GM12878 (cell line): ENCODE results near the gene NFASC. TPM values are rescaled to one million over a fixed set of nuclear protein-coding genes. Genes with fewer than 3 reads are reported as not detected.

Source experiments
- ATAC-seq: fragments of 200-7000 bp; cut with Tn5 transposase; 3 replicates; pipeline ENCODE4 v1.9.1; 2020; ENCODE audit warnings: mild to moderate bottlenecking, moderate library complexity
- BruUV-seq: library from RNA; stranded (reverse); fragments of 400-500 nt; replicated peaks from 2 replicates; lab custom pipeline; 2021; lab: Mats Ljungman, UMichigan
- CTCF ChIA-PET: fragments of 300-600 bp; sonication (Branson Sonifier 250); formaldehyde crosslinking; extraction: SDS; loops from one replicate; lab custom pipeline; 2021; ENCODE audit warnings: inconsistent platforms; lab: Yijun Ruan, JAX
- POLR2A ChIA-PET: fragments of 350-600 bp; formaldehyde crosslinking; extraction: SDS; loops from one replicate; lab custom pipeline; 2021; ENCODE audit warnings: inconsistent platforms; lab: Charles Lee
- RAD21 ChIA-PET: fragments of 300-600 bp; sonication (Branson Sonifier 250); formaldehyde crosslinking; loops from one replicate; lab custom pipeline; 2023; ENCODE audit warnings: antibody characterized with exemption; ENCODE audit not compliant: unreplicated experiment; lab: Charles Lee
- SMC1A ChIA-PET: fragments of 300-600 bp; sonication (Branson Sonifier 250); formaldehyde crosslinking; loops from one replicate; lab custom pipeline; 2023; ENCODE audit not compliant: unreplicated experiment, uncharacterized antibody; lab: Charles Lee
- DNase-seq: peaks from one replicate; pipeline ENCODE4 v3.0.0-alpha.2; 2011; ENCODE audit warnings: low read depth, low spot score
- FAIRE-seq: peaks from 3 replicates; lab custom pipeline; 2011; peaks lifted over from hg19 to GRCh38; lab: Jason Lieb, UNC
- H2AFZ ChIP-seq: 2 replicates; pipeline ENCODE4 v1.6.0; 2011; ENCODE audit warnings: low read depth, low read length, control low read depth; ENCODE audit not compliant: control insufficient read depth
- H3K27ac ChIP-seq: 2 replicates; pipeline ENCODE4 v1.5.1; 2011; ENCODE audit warnings: control low read depth; ENCODE audit not compliant: control insufficient read depth, insufficient read depth
- H3K27me3 ChIP-seq, 2 experiments: replicated peaks in 1 of 2; 2 replicates each; pipeline versions ENCODE4 v1.6.0 to v1.6.1; 2011; ENCODE audit warnings: low read length in 1 of 2; ENCODE audit not compliant: control insufficient read depth in 2 of 2, insufficient read depth in 2 of 2
- H3K36me3 ChIP-seq, 2 experiments: 2 replicates each; pipeline ENCODE4 v1.5.1; 2011; ENCODE audit warnings: low read length in 1 of 2; ENCODE audit not compliant: control insufficient read depth in 2 of 2, insufficient read depth in 2 of 2
- H3K4me1 ChIP-seq: 2 replicates; pipeline ENCODE4 v1.6.1; 2011; ENCODE audit warnings: mild to moderate bottlenecking, low read length, moderate library complexity, mixed read lengths; ENCODE audit not compliant: control insufficient read depth, insufficient read depth
- H3K4me2 ChIP-seq: 2 replicates; pipeline ENCODE4 v1.6.0; 2011; ENCODE audit warnings: control low read depth; ENCODE audit not compliant: control insufficient read depth, insufficient read depth
- H3K4me3 ChIP-seq: fragments of 200-600 bp; sonication (generic); 2 replicates; pipeline ENCODE4 v1.5.1; 2016
- H3K79me2 ChIP-seq: 2 replicates; pipeline ENCODE4 v1.6.0; 2011; ENCODE audit warnings: low read length; ENCODE audit not compliant: control insufficient read depth, insufficient read depth
- H3K9ac ChIP-seq: 2 replicates; pipeline ENCODE4 v1.8.0; 2011; ENCODE audit warnings: low read length, control low read depth, mixed read lengths; ENCODE audit not compliant: control insufficient read depth, insufficient read depth
- H3K9me3 ChIP-seq: replicated peaks from 3 replicates; pipeline ENCODE4 v1.5.1; 2011; ENCODE audit warnings: mild to moderate bottlenecking, low read length; ENCODE audit not compliant: control insufficient read depth, insufficient read depth
- H4K20me1 ChIP-seq: 2 replicates; pipeline ENCODE4 v1.6.0; 2011; ENCODE audit not compliant: control insufficient read depth, insufficient read depth
- FOS ChIP-seq: IDR thresholded peaks from 3 replicates; pipeline ENCODE4 v1.6.1; 2011; ENCODE audit warnings: borderline replicate concordance; ENCODE audit not compliant: insufficient read length; ENCODE audit errors: extremely low read depth
- MEF2B ChIP-seq: fragments of 450-650 bp; IDR thresholded peaks from 2 replicates; pipeline ENCODE4 v1.6.1; 2018; ENCODE audit warnings: mild to moderate bottlenecking, moderate library complexity; ENCODE audit not compliant: partially characterized antibody, poor library complexity, severe bottlenecking
- RAD21 ChIP-seq: IDR thresholded peaks from 2 replicates; pipeline ENCODE4 v1.6.1; 2011; ENCODE audit warnings: mild to moderate bottlenecking, low read depth, low read length, moderate library complexity; ENCODE audit not compliant: insufficient read depth
- WGBS: methylation state at CpG from one replicate; pipeline ENCODE4 v1.1.6; 2016; ENCODE audit warnings: low lambda C conversion rate; ENCODE audit not compliant: insufficient replicate concordance, insufficient coverage; ENCODE audit errors: missing lambda C conversion rate; 5-methylcytosine and 5-hydroxymethylcytosine counted together
- in situ Hi-C: fragments of 300-500 bp; cut with MboI; formaldehyde crosslinking; loops from 9 replicates; pipeline ENCODE4 v1.14.3; 2018; ENCODE audit warnings: mixed read lengths
- intact Hi-C: fragments of 100-400 bp; cut with micrococcal nuclease; formaldehyde crosslinking; loops from one replicate; pipeline ENCODE4 v1.14.2; 2022; ENCODE audit not compliant: unreplicated experiment
- polyA plus RNA-seq, 11 experiments: library from polyadenylated mRNA; depleted of rRNA in 4 of 11; unstranded in 6 of 11; stranded (reverse) in 5 of 11; fragments of >200 nt; fragmentation: Nextera tagmentation in 4 of 11; fragmentation: Illumina TruSeq in 1 of 11; extraction: Ambion mirVana in 4 of 11; extraction: Trizol in 1 of 11; gene quantifications; 1 replicate in 1 of 11; 2 replicates in 10 of 11; pipeline versions ENCODE4 v1.2.1 to v1.2.3, GENCODE V29; 2011 to 2016; ENCODE audit warnings: inconsistent platforms in 2 of 11, missing spikeins in 2 of 11, low read depth in 1 of 11
- total RNA-seq, 4 experiments: library from RNA; depleted of rRNA in 3 of 4; stranded (reverse); fragments of >200 nt in 3 of 4; fragmentation: Illumina TruSeq in 1 of 4; extraction: Trizol in 1 of 4; gene quantifications; 2 replicates each; pipeline versions ENCODE4 v1.2.1 to v1.2.3, GENCODE V29; 2013 to 2021

NFASC gene
- total and polyA plus RNA-seq, 10 of the 15 experiments (the other 5 are each of a cell fraction or from before 2014, with no cell fraction given): 0.04 to 0.31 (median 0.12) TPM; not detected in 4

DNA sequence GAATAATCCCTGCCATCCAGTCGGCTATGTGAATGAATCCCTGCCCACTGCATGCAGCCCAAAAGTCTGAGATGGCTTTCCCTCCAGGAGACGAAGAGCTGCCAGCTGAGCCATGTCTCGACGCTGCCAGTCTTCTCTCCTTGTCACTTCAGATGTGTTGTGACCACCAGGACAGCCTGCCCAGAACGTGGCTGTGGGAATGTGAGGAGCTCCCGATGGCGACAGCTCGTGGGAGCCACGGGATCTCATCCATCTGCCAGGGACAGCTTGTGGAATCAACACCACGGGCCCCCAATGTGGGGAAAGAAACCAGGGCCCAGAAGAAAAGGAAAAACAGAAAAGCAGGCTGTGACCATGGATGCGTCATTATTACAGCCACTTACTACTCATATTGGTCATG lies 67.2 kb downstream of the NFASC start:
- POLR2A ChIA-PET: no interaction called here
- WGBS: 18% methylated on average over 11 of the region's 11 CpGs

GRCh38 chr1:204940591-204940990 lies 69.9 kb downstream of the NFASC start:
- WGBS: 73% methylated on average over 2 of the region's 2 CpGs
- H2AFZ ChIP-seq: no peak overlapping the region
- H4K20me1 ChIP-seq: no peaks in the 10 kb centered on the region
- no peaks in the 10 kb centered on the region for H3K36me3 ChIP-seq
- H3K4me2 ChIP-seq: no peak overlapping the region
- no peak overlapping the region for H3K9ac ChIP-seq
- POLR2A ChIA-PET: no interaction called here
- DNase-seq: no peak
- SMC1A ChIA-PET: interaction anchor here (0.9 to 2.9 kb wide), 4 partner anchors 13 to 133 kb away, joined by 3 to 19 read pairs (median 3); no protein-coding TSS in a partner anchor
- ATAC-seq: no peak
- no peak for FAIRE-seq
- H3K4me3 ChIP-seq: no peak overlapping the region
- intact Hi-C loops (loop anchor here (5.0 to 10.0 kb wide), 2 partner anchors 113 to 376 kb away; no protein-coding TSS in a partner anchor), in situ Hi-C loops (no loop called here)
- no TSS peak for BruUV-seq
- no peak overlapping the region for H3K27ac ChIP-seq
- no peaks in the 10 kb centered on the region for H3K79me2 ChIP-seq
- TF ChIP-seq FOS (no peak), RAD21 (no peak)
- H3K9me3 ChIP-seq: no peaks in the 10 kb centered on the region
- CTCF ChIA-PET: interaction anchor here (0.6 to 3.1 kb wide), 9 partner anchors 10 to 1443 kb away, joined by 3 to 33 read pairs (median 4); no protein-coding TSS in a partner anchor
- peaks cover 0 to 6% of the 10 kb centered on the region in 2 experiments; a peak in 3 of 4 replicates for H3K27me3 ChIP-seq
- no peaks in the 10 kb centered on the region for H3K4me1 ChIP-seq
- RAD21 ChIA-PET: interaction anchor here (1.1 to 3.4 kb wide), 2 partner anchors 21 to 133 kb away, joined by 6 to 20 read pairs; no protein-coding TSS in a partner anchor

More for the DNA sequence above, 67.2 kb downstream of the NFASC start:
- DNase-seq: no peak
- TF ChIP-seq MEF2B: no peak
- Histone ChIP-seq H3K4me1 (no peaks in the 10 kb centered on the region), H3K27ac (no peak overlapping the region), H2AFZ (no peak overlapping the region), H4K20me1 (no peaks in the 10 kb centered on the region), H3K27me3 (peaks cover 0 to 1% of the 10 kb centered on the region in 2 experiments; a peak in 3 of 4 replicates), H3K36me3 (no peaks in the 10 kb centered on the region), H3K9ac (no peak overlapping the region), H3K79me2 (no peaks in the 10 kb centered on the region), H3K4me2 (no peak overlapping the region), H3K4me3 (no peak overlapping the region), H3K9me3 (no peaks in the 10 kb centered on the region)
- ATAC-seq: no peak
- ChIA-PET SMC1A (no interaction called here), RAD21 (no interaction called here), CTCF (no interaction called here)
- no peak for FAIRE-seq
- intact Hi-C loops (no loop called here), in situ Hi-C loops (no loop called here)
- BruUV-seq: no TSS peak
